ENCODE data around the gene GNAQ. TPM values are rescaled to one million over a fixed set of nuclear protein-coding genes. Genes with fewer than 3 reads are reported as not detected.

GNAQ gene
- total and polyA plus RNA-seq, 2 of the 13 experiments (the other 11 are each of a cell fraction or from before 2014, with no cell fraction given) = 16.5 to 17.7 TPM

GRCh38 chr9:77826621-77827020 lies 205.0 kb downstream of the GNAQ start:
- ATAC-seq (no peak), FAIRE-seq (no peak), DNase-seq (ENCODE audit: low spot score) (no peak)
- CTCF ChIA-PET (ENCODE audit: low intra/inter-chr PET ratio, low total read pairs) = no interaction called here
- intact Hi-C loops (cut with micrococcal nuclease; ENCODE audit: unreplicated experiment) (no loop called here), in situ Hi-C loops (cut with HindIII; ENCODE audit: extremely low pct_ligation_motif_present, low pct_unique_long_range_greater_than_20kb) (no loop called here)
- no peak overlapping the region for H3K9ac ChIP-seq (ENCODE audit: insufficient read depth, low read depth, low read length)
- TF ChIP-seq TEAD3 (CRISPR knock-in tag; optimal IDR thresholded peaks at IDR 0.05; ENCODE audit: borderline replicate concordance) = no peak
- no peaks in the 10 kb centered on the region for H3K36me3 ChIP-seq (replicated peaks in 1 of 2; ENCODE audit: control insufficient read depth in 1 of 2, insufficient read depth in 2 of 2, low read length in 2 of 2)
- no peaks in the 10 kb centered on the region for H3K79me2 ChIP-seq (ENCODE audit: insufficient read depth, low read length)
- POLR2A ChIA-PET = no interaction called here
- no peaks in the 10 kb centered on the region for H4K20me1 ChIP-seq (ENCODE audit: insufficient read depth, low read length)
- no peak overlapping the region for H2AFZ ChIP-seq (ENCODE audit: low read length)
- no peaks in the 10 kb centered on the region for H3K9me3 ChIP-seq (ENCODE audit: low read length)
- H3K27me3 ChIP-seq (ENCODE audit: control insufficient read depth in 1 of 2, insufficient read depth in 2 of 2, low read length in 2 of 2) = no peaks in the 10 kb centered on the region
- peaks cover 16% of the 10 kb centered on the region; the same call in 1 of the 2 replicates for H3K4me1 ChIP-seq (ENCODE audit: insufficient read depth, low read length)
- no TSS peak for BruUV-seq (replicated peaks)
- H3K27ac ChIP-seq (ENCODE audit: extremely low read length, insufficient read depth, low read length) = no peak overlapping the region
- no peak overlapping the region for H3K4me2 ChIP-seq (ENCODE audit: low read depth, low read length)
- 95% methylated on average over 5 of the region's 5 CpGs for WGBS (ENCODE audit: low lambda C conversion rate)
- H3K4me3 ChIP-seq (replicated peaks in 1 of 3; ENCODE audit: insufficient read depth in 1 of 3, low read depth in 2 of 3, low read length in 3 of 3) = no peak overlapping the region

- CTCF ChIA-PET (ENCODE audit: low intra/inter-chr PET ratio, low total read pairs) = no interaction called here
- DNase-seq (ENCODE audit: low spot score) (no peak), ATAC-seq (no peak), FAIRE-seq (no peak)
- POLR2A ChIA-PET = no interaction called here
- in situ Hi-C loops (cut with HindIII; ENCODE audit: extremely low pct_ligation_motif_present, low pct_unique_long_range_greater_than_20kb) = no loop called here
- Histone ChIP-seq H4K20me1 (ENCODE audit: insufficient read depth, low read length) (no peaks in the 10 kb centered on the region), H3K27ac (ENCODE audit: extremely low read length, insufficient read depth, low read length) (no peak overlapping the region), H3K36me3 (replicated peaks in 1 of 2; ENCODE audit: control insufficient read depth in 1 of 2, insufficient read depth in 2 of 2, low read length in 2 of 2) (no peaks in the 10 kb centered on the region), H3K4me1 (ENCODE audit: insufficient read depth, low read length) (peaks cover 16% of the 10 kb centered on the region; the same call in 1 of the 2 replicates), H3K27me3 (ENCODE audit: control insufficient read depth in 1 of 2, insufficient read depth in 2 of 2, low read length in 2 of 2) (no peaks in the 10 kb centered on the region), H3K79me2 (ENCODE audit: insufficient read depth, low read length) (no peaks in the 10 kb centered on the region), H2AFZ (ENCODE audit: low read length) (no peak overlapping the region), H3K9me3 (ENCODE audit: low read length) (no peaks in the 10 kb centered on the region), H3K9ac (ENCODE audit: insufficient read depth, low read depth, low read length) (no peak overlapping the region), H3K4me2 (ENCODE audit: low read depth, low read length) (no peak overlapping the region), H3K4me3 (replicated peaks in 1 of 3; ENCODE audit: insufficient read depth in 1 of 3, low read depth in 2 of 3, low read length in 3 of 3) (no peak overlapping the region)
- no TSS peak for BruUV-seq (replicated peaks)
- WGBS (ENCODE audit: low lambda C conversion rate) = 75% methylated on average over 2 of the region's 2 CpGs
- intact Hi-C loops (cut with micrococcal nuclease; ENCODE audit: unreplicated experiment) = no loop called here
- TF ChIP-seq ZBED4 (CRISPR knock-in tag; IDR thresholded peaks at IDR 0.05; ENCODE audit: borderline replicate concordance) (no peak), MTF2 (CRISPR knock-in tag; IDR thresholded peaks at IDR 0.05; ENCODE audit: borderline replicate concordance) (no peak), YEATS4 (CRISPR knock-in tag; IDR thresholded peaks at IDR 0.05; ENCODE audit: borderline replicate concordance) (no peak), GPN1 (CRISPR knock-in tag; IDR thresholded peaks at IDR 0.05; ENCODE audit: borderline replicate concordance) (no peak), ZNF83 (CRISPR knock-in tag; IDR thresholded peaks at IDR 0.05; ENCODE audit: borderline replicate concordance) (no peak), RERE (CRISPR knock-in tag; IDR thresholded peaks at IDR 0.05; ENCODE audit: low read depth) (no peak), IRF9 (CRISPR knock-in tag; IDR thresholded peaks at IDR 0.05; ENCODE audit: borderline replicate concordance) (no peak)
These were observed 205.5 kb downstream of the GNAQ start for GRCh38 chr9:77826116-77826515.

All from HepG2 (cell line).